HEK293 (cell line): ENCODE results near the gene CLEC19A.
A peak's percentile ranks its signal among the peaks of the same experiment; 100 is the strongest.

Experiments
- CTCF ChIA-PET: fragments of 350-600 bp; formaldehyde crosslinking; extraction: SDS; loops from one replicate; lab custom pipeline; 2021; ENCODE audit warnings: antibody characterized with exemption; lab: Yijun Ruan, JAX
- POLR2A ChIA-PET: fragments of 300-600 bp; formaldehyde crosslinking; extraction: SDS; loops from one replicate; lab custom pipeline; 2020; ENCODE audit warnings: antibody characterized with exemption, inconsistent platforms; lab: Yijun Ruan, JAX
- H3K27ac ChIP-seq: fragments of 200-500 bp; sonication (Bioruptor generic); 2 replicates; pipeline ENCODE4 v1.5.1; 2014; ENCODE audit warnings: low read depth, low read length, control low read depth, inconsistent platforms; ENCODE audit errors: extremely low read depth
- H3K36me3 ChIP-seq, 2 experiments: fragments of 200-500 bp in 1 of 2; sonication (Bioruptor generic) in 1 of 2; 1 replicate in 1 of 2; 2 replicates in 1 of 2; pipeline ENCODE4 v1.5.1; 2014 to 2017; ENCODE audit warnings: inconsistent platforms in 2 of 2, low read length in 2 of 2; ENCODE audit not compliant: control insufficient read depth in 2 of 2, insufficient read depth in 1 of 2
- H3K4me1 ChIP-seq: fragments of 200-500 bp; sonication (Bioruptor generic); 2 replicates; pipeline ENCODE4 v1.5.1; 2014; ENCODE audit warnings: mild to moderate bottlenecking, low read length, inconsistent platforms; ENCODE audit not compliant: control insufficient read depth, insufficient read depth
- H3K4me3 ChIP-seq: 2 replicates; pipeline ENCODE4 v1.5.1; 2011; ENCODE audit warnings: low read depth, mild to moderate bottlenecking, control low read depth, low read length, moderate library complexity
- H3K9me3 ChIP-seq: fragments of 200-500 bp; sonication (Bioruptor generic); 2 replicates; pipeline ENCODE4 v1.5.1; 2014; ENCODE audit warnings: low read depth, low read length, inconsistent platforms; ENCODE audit not compliant: control insufficient read depth, insufficient read depth
- GFI1B ChIP-seq: fragments of 450-650 bp; formaldehyde crosslinking; IDR thresholded peaks from 2 replicates; pipeline ENCODE4 v1.5.1; 2016; ENCODE audit warnings: missing biosample characterization, missing genetic modification characterization
- HOXC10 ChIP-seq: sonication (generic); formaldehyde crosslinking; IDR thresholded peaks from 2 replicates; pipeline ENCODE4 v1.8.1; 2023; ENCODE audit warnings: mild to moderate bottlenecking, missing genetic modification reagents
- KLF8 ChIP-seq: fragments of 450-650 bp; formaldehyde crosslinking; IDR thresholded peaks from 2 replicates; pipeline ENCODE4 v1.5.1; 2016; ENCODE audit warnings: missing biosample characterization, missing genetic modification characterization
- SCRT2 ChIP-seq: fragments of 450-650 bp; formaldehyde crosslinking; IDR thresholded peaks from 2 replicates; pipeline ENCODE4 v1.5.1; 2016; ENCODE audit warnings: missing biosample characterization, missing genetic modification characterization
- TRIM28 ChIP-seq: IDR thresholded peaks from 2 replicates; pipeline ENCODE4 v1.6.1; 2011; ENCODE audit warnings: low read length, control low read depth, borderline replicate concordance
- ZFP69B ChIP-seq: fragments of 450-650 bp; formaldehyde crosslinking; IDR thresholded peaks from 2 replicates; pipeline ENCODE4 v1.5.1; 2016; ENCODE audit warnings: missing biosample characterization, missing genetic modification characterization
- ZNF214 ChIP-seq: fragments of 450-650 bp; formaldehyde crosslinking; IDR thresholded peaks from 2 replicates; pipeline ENCODE4 v1.5.1; 2017; ENCODE audit warnings: missing biosample characterization, mild to moderate bottlenecking, missing genetic modification characterization, borderline replicate concordance
- ZNF302 ChIP-seq: fragments of 450-650 bp; formaldehyde crosslinking; IDR thresholded peaks from 2 replicates; pipeline ENCODE4 v1.5.1; 2016; ENCODE audit warnings: missing biosample characterization, missing genetic modification characterization, low read depth
- ZNF513 ChIP-seq: fragments of 450-650 bp; IDR thresholded peaks from 2 replicates; pipeline ENCODE4 v1.5.1; 2018; ENCODE audit warnings: missing biosample characterization, missing genetic modification characterization
- ZNF596 ChIP-seq: fragments of 450-650 bp; IDR thresholded peaks from 2 replicates; pipeline ENCODE4 v1.5.0; 2018; ENCODE audit warnings: missing biosample characterization, mild to moderate bottlenecking, missing genetic modification characterization, moderate library complexity
- ZNF704 ChIP-seq: fragments of 450-650 bp; formaldehyde crosslinking; IDR thresholded peaks from 2 replicates; pipeline ENCODE4 v1.5.1; 2016; ENCODE audit warnings: missing biosample characterization, missing genetic modification characterization
- ZNF76 ChIP-seq: fragments of 450-650 bp; formaldehyde crosslinking; IDR thresholded peaks from 2 replicates; pipeline ENCODE4; 2016; ENCODE audit warnings: low read depth, missing biosample characterization, missing genetic modification characterization, borderline replicate concordance
- ZNF785 ChIP-seq: fragments of 450-650 bp; formaldehyde crosslinking; IDR thresholded peaks from 2 replicates; pipeline ENCODE4 v1.5.1; 2016; ENCODE audit warnings: missing biosample characterization, missing genetic modification characterization
- TF ChIP-seq, protein P1 (sequence below): fragments of 450-650 bp; formaldehyde crosslinking; IDR thresholded peaks from 2 replicates; pipeline ENCODE4 v1.5.1; 2016; ENCODE audit warnings: missing biosample characterization, missing genetic modification characterization
- TF ChIP-seq, protein P2 (sequence below): fragments of 450-650 bp; formaldehyde crosslinking; IDR thresholded peaks from 2 replicates; pipeline ENCODE4 v1.5.1; 2016; ENCODE audit warnings: missing biosample characterization, missing genetic modification characterization
- TF ChIP-seq, protein P3 (sequence below): fragments of 450-650 bp; formaldehyde crosslinking; IDR thresholded peaks from 2 replicates; pipeline ENCODE4 v1.5.1; 2016; ENCODE audit warnings: missing biosample characterization, missing genetic modification characterization

The CLEC19A gene

GRCh38 chr16:19338335-19338734, 52.8 kb downstream of the CLEC19A start:
- H3K4me1 ChIP-seq, result no peaks in the 10 kb centered on the region
- TF ChIP-seq TRIM28 (no peak), ZNF302 (tag by site-specific recombination) (no peak), ZNF76 (tag by site-specific recombination) (no peak), ZNF785 (tag by site-specific recombination) (no peak)
- TF ChIP-seq, protein P1, sequence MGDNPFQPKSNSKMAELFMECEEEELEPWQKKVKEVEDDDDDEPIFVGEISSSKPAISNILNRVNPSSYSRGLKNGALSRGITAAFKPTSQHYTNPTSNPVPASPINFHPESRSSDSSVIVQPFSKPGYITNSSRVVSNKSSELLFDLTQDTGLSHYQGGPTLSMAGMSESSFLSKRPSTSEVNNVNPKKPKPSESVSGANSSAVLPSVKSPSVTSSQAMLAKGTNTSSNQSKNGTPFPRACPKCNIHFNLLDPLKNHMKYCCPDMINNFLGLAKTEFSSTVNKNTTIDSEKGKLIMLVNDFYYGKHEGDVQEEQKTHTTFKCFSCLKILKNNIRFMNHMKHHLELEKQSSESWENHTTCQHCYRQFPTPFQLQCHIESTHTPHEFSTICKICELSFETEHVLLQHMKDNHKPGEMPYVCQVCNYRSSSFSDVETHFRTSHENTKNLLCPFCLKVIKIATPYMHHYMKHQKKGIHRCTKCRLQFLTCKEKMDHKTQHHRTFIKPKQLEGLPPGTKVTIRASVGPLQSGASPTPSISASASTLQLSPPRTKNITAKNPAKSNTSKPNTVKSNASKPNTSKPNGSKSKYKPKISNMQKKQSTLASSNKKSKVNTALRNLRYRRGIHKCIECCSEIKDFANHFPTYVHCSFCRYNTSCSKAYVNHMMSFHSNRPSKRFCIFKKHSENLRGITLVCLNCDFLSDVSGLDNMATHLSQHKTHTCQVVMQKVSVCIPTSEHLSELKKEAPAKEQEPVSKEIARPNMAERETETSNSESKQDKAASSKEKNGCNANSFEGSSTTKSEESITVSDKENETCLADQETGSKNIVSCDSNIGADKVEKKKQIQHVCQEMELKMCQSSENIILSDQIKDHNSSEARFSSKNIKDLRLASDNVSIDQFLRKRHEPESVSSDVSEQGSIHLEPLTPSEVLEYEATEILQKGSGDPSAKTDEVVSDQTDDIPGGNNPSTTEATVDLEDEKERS (tag by site-specific recombination), result no peak
- TF ChIP-seq, protein P2, sequence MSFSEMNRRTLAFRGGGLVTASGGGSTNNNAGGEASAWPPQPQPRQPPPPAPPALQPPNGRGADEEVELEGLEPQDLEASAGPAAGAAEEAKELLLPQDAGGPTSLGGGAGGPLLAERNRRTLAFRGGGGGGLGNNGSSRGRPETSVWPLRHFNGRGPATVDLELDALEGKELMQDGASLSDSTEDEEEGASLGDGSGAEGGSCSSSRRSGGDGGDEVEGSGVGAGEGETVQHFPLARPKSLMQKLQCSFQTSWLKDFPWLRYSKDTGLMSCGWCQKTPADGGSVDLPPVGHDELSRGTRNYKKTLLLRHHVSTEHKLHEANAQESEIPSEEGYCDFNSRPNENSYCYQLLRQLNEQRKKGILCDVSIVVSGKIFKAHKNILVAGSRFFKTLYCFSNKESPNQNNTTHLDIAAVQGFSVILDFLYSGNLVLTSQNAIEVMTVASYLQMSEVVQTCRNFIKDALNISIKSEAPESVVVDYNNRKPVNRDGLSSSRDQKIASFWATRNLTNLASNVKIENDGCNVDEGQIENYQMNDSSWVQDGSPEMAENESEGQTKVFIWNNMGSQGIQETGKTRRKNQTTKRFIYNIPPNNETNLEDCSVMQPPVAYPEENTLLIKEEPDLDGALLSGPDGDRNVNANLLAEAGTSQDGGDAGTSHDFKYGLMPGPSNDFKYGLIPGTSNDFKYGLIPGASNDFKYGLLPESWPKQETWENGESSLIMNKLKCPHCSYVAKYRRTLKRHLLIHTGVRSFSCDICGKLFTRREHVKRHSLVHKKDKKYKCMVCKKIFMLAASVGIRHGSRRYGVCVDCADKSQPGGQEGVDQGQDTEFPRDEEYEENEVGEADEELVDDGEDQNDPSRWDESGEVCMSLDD (tag by site-specific recombination), result no peak
- TF ChIP-seq, protein P3, sequence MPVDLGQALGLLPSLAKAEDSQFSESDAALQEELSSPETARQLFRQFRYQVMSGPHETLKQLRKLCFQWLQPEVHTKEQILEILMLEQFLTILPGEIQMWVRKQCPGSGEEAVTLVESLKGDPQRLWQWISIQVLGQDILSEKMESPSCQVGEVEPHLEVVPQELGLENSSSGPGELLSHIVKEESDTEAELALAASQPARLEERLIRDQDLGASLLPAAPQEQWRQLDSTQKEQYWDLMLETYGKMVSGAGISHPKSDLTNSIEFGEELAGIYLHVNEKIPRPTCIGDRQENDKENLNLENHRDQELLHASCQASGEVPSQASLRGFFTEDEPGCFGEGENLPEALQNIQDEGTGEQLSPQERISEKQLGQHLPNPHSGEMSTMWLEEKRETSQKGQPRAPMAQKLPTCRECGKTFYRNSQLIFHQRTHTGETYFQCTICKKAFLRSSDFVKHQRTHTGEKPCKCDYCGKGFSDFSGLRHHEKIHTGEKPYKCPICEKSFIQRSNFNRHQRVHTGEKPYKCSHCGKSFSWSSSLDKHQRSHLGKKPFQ (tag by site-specific recombination), result no peak
- TF ChIP-seq, all 188 proteins: peak for 0
- H3K4me3 ChIP-seq, result no peak overlapping the region
- no peak overlapping the region for H3K27ac ChIP-seq
- H3K9me3 ChIP-seq, result no peaks in the 10 kb centered on the region
- ChIA-PET POLR2A (no interaction called here), CTCF (interaction anchor here (0.7 kb wide), 1 partner anchor 8 kb away, joined by 3 read pairs; no protein-coding TSS in a partner anchor)
- H3K36me3 ChIP-seq, result no peaks in the 10 kb centered on the region

DNA sequence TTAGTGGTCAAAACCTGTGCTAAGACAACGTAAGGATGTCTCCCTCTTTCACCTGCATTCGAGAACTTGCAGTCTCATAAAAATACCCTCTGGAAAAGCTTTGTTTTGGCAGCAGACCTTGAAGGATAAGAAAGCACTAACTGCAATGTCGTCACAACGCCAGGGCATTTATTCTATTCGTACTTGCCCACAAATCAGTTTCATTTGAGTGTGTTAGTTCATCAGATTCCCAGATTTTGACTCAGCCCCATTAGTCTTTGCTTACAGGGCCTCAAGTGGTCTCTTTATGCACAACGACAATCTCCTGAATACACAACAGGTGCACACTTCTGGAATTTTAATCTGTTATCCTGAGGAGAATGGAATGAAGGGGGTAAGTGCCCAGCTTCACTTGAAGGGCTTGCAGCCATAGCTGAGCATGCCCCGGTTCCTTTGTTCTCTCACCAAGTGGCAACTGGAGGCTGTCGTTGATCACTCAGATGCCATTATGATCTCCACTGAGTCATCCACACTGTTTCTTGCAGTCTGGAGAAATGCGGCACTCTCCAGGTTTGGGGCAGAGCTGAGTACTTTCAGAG, 58.8 kb downstream of the CLEC19A start:
- no peaks in the 10 kb centered on the region for H3K36me3 ChIP-seq
- TF ChIP-seq KLF8 (tag by site-specific recombination) (no peak), SCRT2 (tag by site-specific recombination) (peak; percentile 53; the same call in 1 of the 2 replicates), ZNF704 (no peak), GFI1B (0 out of 2 replicates have a peak, but pooled peaks have one; percentile 38), HOXC10 (CRISPR knock-in tag) (no peak), ZFP69B (tag by site-specific recombination) (no peak), ZNF214 (tag by site-specific recombination) (no peak), ZNF596 (no peak), ZNF513 (tag by site-specific recombination) (no peak)
- TF ChIP-seq, protein P1 (tag by site-specific recombination), result no peak
- CTCF ChIA-PET, result no interaction called here
- no peaks in the 10 kb centered on the region for H3K4me1 ChIP-seq
- no peak overlapping the region for H3K4me3 ChIP-seq
- POLR2A ChIA-PET, result no interaction called here
- no peak overlapping the region for H3K27ac ChIP-seq
- H3K9me3 ChIP-seq, result no peaks in the 10 kb centered on the region
